ENCODE data around the gene CCND3.

- TF ChIP-seq CTCF (IDR thresholded peaks at IDR 0.05; ENCODE audit: low read depth, low read length) (no peak), POLR2A (IDR thresholded peaks at IDR 0.05; ENCODE audit: extremely low read depth, insufficient read length) (no peak), MAX (IDR thresholded peaks at IDR 0.05; ENCODE audit: low read depth, low read length) (peak; percentile 87), MYC (IDR thresholded peaks at IDR 0.05; ENCODE audit: low read depth, low read length) (peak; percentile 87)
These were observed 28.8 kb upstream of the CCND3 start for GRCh38 chr6:41970436-41970846.

All from NB4 (cell line).